OCI-LY3 (cell line): ENCODE results near the gene JOSD2.

Experiments used
- H2AFZ ChIP-seq: fragments of 200-600, 300-600 bp; shearing (Covaris generic); 2 replicates; pipeline ENCODE4 v1.6.0; 2014; ENCODE audit warnings: antibody characterized with exemption, low read depth, low read length
- H3K27ac ChIP-seq: fragments of 200-600, 300-600 bp; sonication (generic); 2 replicates; pipeline ENCODE4 v1.5.1; 2014; ENCODE audit warnings: mild to moderate bottlenecking, low read length, moderate library complexity, mixed read lengths
- H3K27me3 ChIP-seq: fragments of 200-600, 300-600 bp; sonication (generic); 2 replicates; pipeline ENCODE4 v1.6.1; 2014; ENCODE audit warnings: low read depth, low read length, mixed read lengths
- H3K36me3 ChIP-seq: fragments of 200-600, 300-600 bp; sonication (generic); replicated peaks from 2 replicates; pipeline ENCODE3; 2014; ENCODE audit warnings: low read depth, low read length, mixed read lengths
- H3K4me1 ChIP-seq: fragments of 300-600, 200-600 bp; sonication (generic); 2 replicates; pipeline ENCODE4 v1.6.1; 2014; ENCODE audit warnings: low read length, mixed read lengths
- H3K4me2 ChIP-seq: fragments of 200-600, 300-600 bp; sonication (generic); 2 replicates; pipeline ENCODE4 v1.6.1; 2014; ENCODE audit warnings: low read length, mixed read lengths
- H3K4me3 ChIP-seq: fragments of 300-600, 200-600 bp; sonication (generic); 2 replicates; pipeline ENCODE4 v1.5.1; 2014; ENCODE audit warnings: antibody characterized with exemption, mild to moderate bottlenecking, low read length, moderate library complexity
- H3K79me2 ChIP-seq: fragments of 300-600, 200-600 bp; shearing (Covaris generic); 2 replicates; pipeline ENCODE4 v1.6.1; 2014; ENCODE audit warnings: mild to moderate bottlenecking, low read length, mixed read lengths
- H3K9ac ChIP-seq: fragments of 300-600, 200-600 bp; shearing (Covaris generic); 2 replicates; pipeline ENCODE4 v1.6.0; 2014; ENCODE audit warnings: mild to moderate bottlenecking, low read length, moderate library complexity
- H3K9me3 ChIP-seq: fragments of 200-600, 300-600 bp; shearing (Covaris generic); 2 replicates; pipeline ENCODE4 v1.6.1; 2014; ENCODE audit warnings: low read length, mixed read lengths; ENCODE audit not compliant: insufficient read depth
- H4K20me1 ChIP-seq: fragments of 200-600, 300-600 bp; sonication (generic); 2 replicates; pipeline ENCODE4 v1.6.1; 2016; ENCODE audit warnings: low read length, mixed read lengths; ENCODE audit not compliant: insufficient read depth
- CTCF ChIP-seq: fragments of 200-600, 300-600 bp; sonication (generic); IDR thresholded peaks from 2 replicates; pipeline ENCODE4 v1.5.1; 2014; ENCODE audit warnings: antibody characterized with exemption, low read length, low read depth
- EZH2phosphoT487 ChIP-seq: fragments of 200-600 bp; shearing (Covaris generic); IDR thresholded peaks from 2 replicates; pipeline ENCODE4 v1.6.1; 2018; ENCODE audit warnings: antibody characterized with exemption, mixed run types, low read depth

The JOSD2 gene

DNA sequence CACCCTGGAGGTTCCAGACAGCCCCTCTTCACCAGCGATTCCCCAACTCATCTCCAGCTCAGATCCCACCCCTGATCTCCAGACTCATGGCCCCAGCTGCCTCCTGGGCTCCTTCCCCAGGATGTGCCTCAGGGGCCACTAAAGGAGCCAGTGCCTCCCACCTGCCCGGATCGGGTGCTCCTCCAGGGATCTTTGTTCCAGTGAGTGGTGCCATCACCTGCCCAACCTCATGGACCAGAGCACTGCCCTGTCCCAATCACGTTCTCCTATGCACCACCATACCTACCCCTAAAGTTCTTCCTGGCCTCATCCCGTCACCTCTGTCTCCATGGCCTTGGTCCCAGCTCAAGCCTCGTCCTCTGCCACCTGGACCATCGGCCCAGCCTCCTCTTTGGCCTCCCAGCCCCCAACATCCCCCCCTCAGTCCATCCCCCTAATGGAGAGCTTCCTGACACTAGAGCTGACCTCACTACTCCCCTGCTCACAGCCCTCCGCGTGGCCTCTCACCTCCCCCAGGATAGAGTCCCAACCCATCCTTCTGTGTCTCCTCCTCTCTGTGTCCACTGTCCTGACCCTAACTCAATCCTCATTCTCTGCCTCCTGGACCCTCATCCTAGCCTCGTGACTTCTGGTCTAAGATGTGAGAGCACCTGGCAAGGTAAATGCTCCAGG, 25.6 kb downstream of the JOSD2 start:
- Histone ChIP-seq H3K27me3 (peaks cover 7% of the 10 kb centered on the region; the same call in 1 of the 2 replicates), H3K4me1 (no peaks in the 10 kb centered on the region), H3K9ac (no peak overlapping the region), H4K20me1 (0 out of 2 replicates have a peak, but pooled peaks cover 3% of the 10 kb centered on the region), H2AFZ (no peak overlapping the region), H3K9me3 (no peaks in the 10 kb centered on the region), H3K4me3 (no peak overlapping the region), H3K4me2 (no peak overlapping the region), H3K27ac (no peak overlapping the region), H3K36me3 (peaks cover 36% of the 10 kb centered on the region), H3K79me2 (no peaks in the 10 kb centered on the region)
- no peak for TF ChIP-seq EZH2phosphoT487
- TF ChIP-seq CTCF = no peak

DNA sequence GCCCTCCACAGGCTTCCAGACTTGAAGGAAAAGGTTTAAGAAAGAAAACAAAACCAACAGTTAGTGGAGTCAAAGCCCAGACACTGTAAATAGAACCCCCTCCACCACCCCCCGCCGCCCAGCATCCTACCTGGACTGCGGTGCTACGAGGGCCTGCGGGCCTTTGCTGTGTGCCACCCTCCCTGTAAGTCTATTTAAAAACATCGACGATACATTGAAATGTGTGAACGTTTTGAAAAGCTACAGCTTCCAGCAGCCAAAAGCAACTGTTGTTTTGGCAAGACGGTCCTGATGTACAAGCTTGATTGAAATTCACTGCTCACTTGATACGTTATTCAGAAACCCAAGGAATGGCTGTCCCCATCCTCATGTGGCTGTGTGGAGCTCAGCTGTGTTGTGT, 28.1 kb downstream of the JOSD2 start:
- Histone ChIP-seq H3K4me2 (no peak overlapping the region), H3K4me3 (no peak overlapping the region), H3K27ac (no peak overlapping the region), H3K27me3 (peaks cover 7% of the 10 kb centered on the region; the same call in 1 of the 2 replicates), H3K36me3 (peaks cover 56% of the 10 kb centered on the region), H4K20me1 (peaks cover 10% of the 10 kb centered on the region), H2AFZ (no peak overlapping the region), H3K9me3 (no peaks in the 10 kb centered on the region), H3K9ac (no peak overlapping the region), H3K79me2 (peaks cover 22% of the 10 kb centered on the region), H3K4me1 (peaks cover 7% of the 10 kb centered on the region)
- TF ChIP-seq EZH2phosphoT487 (no peak), CTCF (no peak)

DNA sequence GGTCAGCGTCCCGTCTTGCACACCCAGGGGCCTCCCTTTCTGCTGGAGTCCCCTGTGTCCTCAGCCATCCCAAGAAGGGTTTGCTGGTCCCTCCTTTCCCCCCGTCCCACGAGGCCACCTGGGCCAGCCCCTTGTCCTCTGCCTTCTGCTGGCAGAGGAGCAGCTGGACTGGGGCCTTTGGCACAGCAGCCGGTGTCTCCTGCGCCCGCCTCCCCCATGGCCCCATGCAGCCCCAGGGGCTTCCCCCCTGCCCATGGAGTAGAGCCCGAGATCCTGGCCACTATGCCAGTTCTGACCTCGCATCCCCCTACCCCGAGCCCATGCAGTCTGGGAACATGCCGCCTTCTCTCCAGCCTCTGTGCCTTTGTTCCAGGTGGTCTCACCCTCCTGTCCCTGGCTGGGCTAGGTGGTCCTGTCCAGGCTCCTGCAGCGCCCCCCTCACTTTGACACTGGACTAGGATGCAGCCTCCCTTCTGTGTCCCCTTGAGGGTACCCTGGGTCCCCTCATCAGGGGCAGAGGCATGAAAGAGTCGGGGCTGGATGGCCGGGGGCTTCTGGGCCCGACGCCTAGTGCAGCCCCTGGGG, 28.6 kb downstream of the JOSD2 start:
- TF ChIP-seq EZH2phosphoT487 (no peak), CTCF (no peak)
- Histone ChIP-seq H3K79me2 (peaks cover 28% of the 10 kb centered on the region), H2AFZ (no peak overlapping the region), H3K4me2 (no peak overlapping the region), H3K4me3 (no peak overlapping the region), H4K20me1 (peaks cover 14% of the 10 kb centered on the region), H3K36me3 (peaks cover 58% of the 10 kb centered on the region), H3K9me3 (no peaks in the 10 kb centered on the region), H3K4me1 (peaks cover 12% of the 10 kb centered on the region), H3K9ac (no peak overlapping the region), H3K27ac (no peak overlapping the region), H3K27me3 (peaks cover 4% of the 10 kb centered on the region; the same call in 1 of the 2 replicates)

DNA sequence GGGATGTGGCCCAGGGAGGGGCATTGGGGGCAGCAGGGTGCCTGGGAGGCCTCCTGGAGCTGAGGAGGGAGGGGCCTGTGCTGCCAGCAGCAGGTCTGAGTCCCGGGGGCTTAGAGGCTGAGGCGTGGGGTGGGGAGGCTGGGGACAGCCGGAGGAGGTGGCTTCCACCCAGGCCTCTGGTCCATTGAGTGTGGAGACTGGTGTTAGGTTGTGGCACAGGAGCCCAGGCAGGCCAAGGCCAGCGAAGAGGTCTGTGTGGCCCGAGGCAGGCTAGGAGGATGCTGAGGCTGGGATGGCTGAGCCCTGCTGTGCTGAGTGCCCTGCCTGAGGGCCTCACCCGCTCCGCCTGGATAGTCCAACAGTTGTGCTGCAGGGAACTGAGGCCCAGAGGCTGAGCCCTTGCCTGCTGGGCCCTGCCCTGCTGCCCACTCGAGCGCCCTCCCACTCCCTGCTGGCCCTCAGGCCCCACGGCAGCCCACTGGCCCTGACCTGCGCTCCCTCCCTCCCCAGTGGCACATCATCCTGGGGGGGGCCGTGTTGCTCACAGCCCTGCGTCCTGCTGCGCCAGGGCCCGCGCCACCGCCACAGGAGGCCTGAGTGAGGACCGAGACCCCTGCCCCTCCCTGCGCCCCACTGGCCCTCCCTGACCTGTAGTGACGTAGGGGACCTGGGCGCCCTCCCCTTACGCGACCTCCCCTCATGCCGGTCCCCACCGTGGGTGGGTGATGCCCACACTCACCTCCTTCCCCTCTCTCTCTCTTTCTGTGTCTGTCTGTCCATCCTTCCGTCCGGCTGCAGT, 29.4 kb downstream of the JOSD2 start:
- Histone ChIP-seq H2AFZ (no peak overlapping the region), H3K79me2 (peaks cover 36% of the 10 kb centered on the region), H3K27me3 (no peaks in the 10 kb centered on the region), H4K20me1 (peaks cover 15% of the 10 kb centered on the region), H3K4me3 (no peak overlapping the region), H3K36me3 (peaks cover 52% of the 10 kb centered on the region), H3K9ac (no peak overlapping the region), H3K9me3 (no peaks in the 10 kb centered on the region), H3K4me2 (no peak overlapping the region), H3K4me1 (peaks cover 15% of the 10 kb centered on the region), H3K27ac (no peak overlapping the region)
- no peak for TF ChIP-seq CTCF
- TF ChIP-seq EZH2phosphoT487 = no peak
